H9 (cell line): ENCODE results near the gene TMEM63C. TPM values are rescaled to one million over a fixed set of nuclear protein-coding genes. Genes with fewer than 3 reads are reported as not detected.

Source experiments
- DNase-seq: peaks from one replicate; pipeline ENCODE4 v3.0.0-alpha.2; 2017
- H2AFZ ChIP-seq: one replicate; pipeline ENCODE4 v1.6.1; 2013; ENCODE audit warnings: mild to moderate bottlenecking, low read length, control low read depth, moderate library complexity
- H2AK5ac ChIP-seq: 2 replicates; pipeline ENCODE4 v1.6.1; 2013; ENCODE audit warnings: low read length, control low read depth, mixed read lengths; ENCODE audit not compliant: insufficient read length
- H2BK120ac ChIP-seq: one replicate; pipeline ENCODE4 v1.6.1; 2013; ENCODE audit warnings: low read depth, mild to moderate bottlenecking, low read length, control low read depth, inconsistent platforms; ENCODE audit not compliant: poor library complexity, severe bottlenecking
- H2BK12ac ChIP-seq: 2 replicates; pipeline ENCODE4 v1.6.1; 2013; ENCODE audit warnings: low read length, control low read depth, mixed read lengths, low read depth; ENCODE audit not compliant: insufficient read length
- H2BK15ac ChIP-seq: 2 replicates; pipeline ENCODE4 v1.6.1; 2013; ENCODE audit warnings: low read depth, low read length, control low read depth
- H2BK20ac ChIP-seq: one replicate; pipeline ENCODE4 v1.6.1; 2013; ENCODE audit warnings: low read depth, mild to moderate bottlenecking, low read length, control low read depth, inconsistent platforms; ENCODE audit not compliant: poor library complexity, severe bottlenecking
- H2BK5ac ChIP-seq: 2 replicates; pipeline ENCODE4 v1.6.1; 2013; ENCODE audit warnings: low read length, control low read depth, mixed read lengths; ENCODE audit not compliant: insufficient read length
- H3K14ac ChIP-seq: 2 replicates; pipeline ENCODE4 v1.6.1; 2013; ENCODE audit warnings: low read length, control low read depth; ENCODE audit not compliant: insufficient read depth
- H3K18ac ChIP-seq: 2 replicates; pipeline ENCODE4 v1.6.1; 2013; ENCODE audit warnings: low read depth, mild to moderate bottlenecking, mixed read lengths, low read length, control low read depth; ENCODE audit not compliant: insufficient read length
- H3K23ac ChIP-seq: 2 replicates; pipeline ENCODE4 v1.6.1; 2013; ENCODE audit warnings: low read length, control low read depth, mixed read lengths, low read depth; ENCODE audit not compliant: insufficient read length
- H3K23me2 ChIP-seq: 2 replicates; pipeline ENCODE4 v1.6.1; 2013; ENCODE audit warnings: low read depth, mild to moderate bottlenecking, mixed read lengths, low read length, control low read depth; ENCODE audit not compliant: insufficient read length, poor library complexity, severe bottlenecking
- H3K27ac ChIP-seq: 2 replicates; pipeline ENCODE4 v1.5.1; 2013; ENCODE audit warnings: low read length, control low read depth, mixed read lengths, low read depth; ENCODE audit not compliant: insufficient read length
- H3K27me3 ChIP-seq: 2 replicates; pipeline ENCODE4 v1.6.1; 2013; ENCODE audit warnings: low read length, control low read depth, inconsistent platforms; ENCODE audit not compliant: insufficient read depth
- H3K4ac ChIP-seq: 2 replicates; pipeline ENCODE4 v1.6.1; 2013; ENCODE audit warnings: low read depth, mild to moderate bottlenecking, control low read depth, inconsistent platforms, low read length, moderate library complexity
- H3K4me1 ChIP-seq: 2 replicates; pipeline ENCODE4 v1.6.1; 2013; ENCODE audit warnings: low read length, control low read depth, inconsistent platforms; ENCODE audit not compliant: insufficient read depth
- H3K4me2 ChIP-seq: 2 replicates; pipeline ENCODE4 v1.6.1; 2013; ENCODE audit warnings: low read length, control low read depth, mixed read lengths; ENCODE audit not compliant: insufficient read length, insufficient read depth
- H3K56ac ChIP-seq: 2 replicates; pipeline ENCODE4 v1.6.1; 2013; ENCODE audit warnings: low read depth, mild to moderate bottlenecking, mixed read lengths, low read length, control low read depth; ENCODE audit not compliant: insufficient read length
- H3K79me1 ChIP-seq: 2 replicates; pipeline ENCODE4 v1.6.1; 2013; ENCODE audit warnings: low read depth, mild to moderate bottlenecking, moderate library complexity, low read length, control low read depth, inconsistent platforms; ENCODE audit not compliant: insufficient read depth, poor library complexity, severe bottlenecking
- H3K79me2 ChIP-seq: 2 replicates; pipeline ENCODE4 v1.6.1; 2013; ENCODE audit warnings: low read length, control low read depth, inconsistent platforms; ENCODE audit not compliant: insufficient read depth
- H3K9ac ChIP-seq: 2 replicates; pipeline ENCODE4 v1.6.1; 2013; ENCODE audit warnings: low read length, control low read depth, mixed read lengths; ENCODE audit not compliant: insufficient read length; ENCODE audit errors: extremely low read depth
- H3K9me3 ChIP-seq: one replicate; pipeline ENCODE4 v1.6.1; 2013; ENCODE audit warnings: low read depth, low read length, inconsistent platforms; ENCODE audit not compliant: control insufficient read depth
- H3T11ph ChIP-seq: one replicate; pipeline ENCODE4 v1.6.1; 2013; ENCODE audit warnings: mild to moderate bottlenecking, low read length, control low read depth, inconsistent platforms
- H4K20me1 ChIP-seq: one replicate; pipeline ENCODE4 v1.6.1; 2013; ENCODE audit not compliant: control insufficient read depth, insufficient read length, insufficient read depth
- H4K5ac ChIP-seq: 2 replicates; pipeline ENCODE4 v1.6.1; 2013; ENCODE audit warnings: low read depth, mild to moderate bottlenecking, mixed read lengths, low read length, control low read depth; ENCODE audit not compliant: insufficient read length
- H4K8ac ChIP-seq: replicated peaks from 2 replicates; pipeline ENCODE4 v1.6.1; 2013; ENCODE audit warnings: low read length, control low read depth, mixed read lengths, low read depth; ENCODE audit not compliant: insufficient read length
- H4K91ac ChIP-seq: 2 replicates; pipeline ENCODE4 v1.6.1; 2013; ENCODE audit warnings: low read depth, mild to moderate bottlenecking, moderate library complexity, mixed read lengths, low read length, control low read depth; ENCODE audit not compliant: insufficient read length
- H3K27ac Mint-ChIP-seq, 3 experiments: 2 replicates in 2 of 3; 3 replicates in 1 of 3; pipeline ENCODE4 v1.8.0; 2020 to 2021; ENCODE audit warnings: mixed read lengths in 3 of 3, mild to moderate bottlenecking in 1 of 3, moderate library complexity in 1 of 3
- H3K27me3 Mint-ChIP-seq: 2 replicates; pipeline ENCODE4 v1.8.0; 2021; ENCODE audit warnings: low read depth, mild to moderate bottlenecking, moderate library complexity, mixed read lengths
- H3K36me3 Mint-ChIP-seq, 3 experiments: 2 replicates in 2 of 3; 3 replicates in 1 of 3; pipeline ENCODE4 v1.8.0; 2020 to 2021; ENCODE audit warnings: low read depth in 3 of 3, mixed read lengths in 3 of 3; ENCODE audit not compliant: insufficient read depth in 1 of 3
- H3K4me1 Mint-ChIP-seq, 2 experiments: 2 replicates each; pipeline ENCODE4 v1.8.0; 2020; ENCODE audit warnings: mixed read lengths in 2 of 2
- H3K4me3 Mint-ChIP-seq, 2 experiments: 2 replicates in 1 of 2; 3 replicates in 1 of 2; pipeline ENCODE4 v1.8.0; 2020 to 2021; ENCODE audit warnings: mild to moderate bottlenecking in 2 of 2, mixed read lengths in 2 of 2, moderate library complexity in 1 of 2
- H3K9me3 Mint-ChIP-seq, 2 experiments: 2 replicates in 1 of 2; 3 replicates in 1 of 2; pipeline ENCODE4 v1.8.0; 2020; ENCODE audit warnings: mild to moderate bottlenecking in 2 of 2, mixed read lengths in 2 of 2, moderate library complexity in 1 of 2
- CTCF ChIP-seq: fragments of 200-600 bp; sonication (generic); conservative IDR thresholded peaks from 3 replicates; pipeline ENCODE4 v1.8.0; 2021; ENCODE audit warnings: antibody characterized with exemption, mild to moderate bottlenecking
- WGBS: extraction: QIAGEN DNeasy Blood & Tissue Kit; methylation state at CpG from one replicate; pipeline ENCODE4 v1.1.7; 2013; ENCODE audit warnings: missing lambda C conversion rate, low lambda C conversion rate, mixed read lengths; ENCODE audit not compliant: insufficient read length; ENCODE audit errors: extremely low coverage; 5-methylcytosine and 5-hydroxymethylcytosine counted together
- total RNA-seq: library from RNA; stranded (reverse); gene quantifications from 2 replicates; pipeline ENCODE4 v1.2.1, GENCODE V29; 2021

Gene TMEM63C
- total RNA-seq, 1 experiment from 2014 or later = 2.2 TPM

- no peak overlapping the region for H3T11ph ChIP-seq
- no peak overlapping the region for H2BK120ac ChIP-seq
- Mint-ChIP-seq H3K27ac (no peak overlapping the region; a peak in 1 of 7 replicates), H3K36me3 (no peaks in the 10 kb centered on the region; a peak in 1 of 7 replicates), H3K4me3 (no peak overlapping the region), H3K27me3 (no peaks in the 10 kb centered on the region; the same call in none of the 2 replicates), H3K9me3 (no peaks in the 10 kb centered on the region), H3K4me1 (peaks cover 2 to 4% of the 10 kb centered on the region in 2 experiments; a peak in 2 of 4 replicates)
- H2BK20ac ChIP-seq = no peak overlapping the region
- no peak overlapping the region for H4K5ac ChIP-seq
- H3K79me1 ChIP-seq = no peaks in the 10 kb centered on the region
- no peak overlapping the region for H4K91ac ChIP-seq
- no peak overlapping the region for H3K14ac ChIP-seq
- no peak overlapping the region for H2BK15ac ChIP-seq
- no peak overlapping the region for H3K9ac ChIP-seq
- H3K56ac ChIP-seq = no peak overlapping the region
- no peaks in the 10 kb centered on the region for H3K79me2 ChIP-seq
- no peak overlapping the region for H2BK5ac ChIP-seq
- H2AFZ ChIP-seq = no peak overlapping the region
- DNase-seq = no peak
- no peak overlapping the region for H2BK12ac ChIP-seq
- H3K23me2 ChIP-seq = no peaks in the 10 kb centered on the region
- no peak overlapping the region for H3K18ac ChIP-seq
- H3K4ac ChIP-seq = no peak overlapping the region
- H3K4me2 ChIP-seq = no peak overlapping the region
- H2AK5ac ChIP-seq = no peak overlapping the region
- no peak for TF ChIP-seq CTCF
- H3K27me3 ChIP-seq = no peaks in the 10 kb centered on the region
- no peaks in the 10 kb centered on the region for H3K4me1 ChIP-seq
- no peak overlapping the region for H3K27ac ChIP-seq
- WGBS = no CpG with 5 or more reads among the region's 2 CpGs
- no peak overlapping the region for H4K8ac ChIP-seq
- peaks cover 2% of the 10 kb centered on the region for H4K20me1 ChIP-seq
- H3K23ac ChIP-seq = no peak overlapping the region
- H3K9me3 ChIP-seq = no peaks in the 10 kb centered on the region
These were observed 60.4 kb downstream of the TMEM63C start for GRCh38 chr14:77241955-77242354.
